ENCODE results near the gene DSTN.

DSTN gene

DNA sequence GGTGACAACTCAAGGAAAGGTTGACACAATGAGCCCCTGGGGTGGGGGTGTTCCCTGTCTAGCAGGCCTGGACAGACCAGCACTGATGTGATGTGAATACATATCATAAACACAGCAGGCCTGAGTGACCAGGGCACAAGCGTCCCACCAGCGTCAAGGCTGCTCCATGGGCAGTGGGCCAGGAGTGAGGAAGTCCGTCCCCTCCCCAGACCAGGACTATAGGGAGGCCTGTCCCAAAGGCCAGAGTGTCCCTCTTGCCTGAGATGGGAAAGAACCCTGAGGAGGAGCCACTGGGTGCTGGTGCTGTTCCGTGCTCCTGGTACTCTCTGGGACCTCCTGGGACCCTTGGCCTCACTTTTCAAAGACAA lies 67.5 kb downstream of the DSTN start:
- Mint-ChIP-seq H3K9me3 (no peaks in the 10 kb centered on the region), H3K27me3 (no peaks in the 10 kb centered on the region), H3K4me1 (ENCODE audit: low read depth) (no peaks in the 10 kb centered on the region), H3K27ac (no peak overlapping the region), H3K4me3 (no peak overlapping the region), H3K36me3 (ENCODE audit: low read depth) (peaks cover 25% of the 10 kb centered on the region)

DNA sequence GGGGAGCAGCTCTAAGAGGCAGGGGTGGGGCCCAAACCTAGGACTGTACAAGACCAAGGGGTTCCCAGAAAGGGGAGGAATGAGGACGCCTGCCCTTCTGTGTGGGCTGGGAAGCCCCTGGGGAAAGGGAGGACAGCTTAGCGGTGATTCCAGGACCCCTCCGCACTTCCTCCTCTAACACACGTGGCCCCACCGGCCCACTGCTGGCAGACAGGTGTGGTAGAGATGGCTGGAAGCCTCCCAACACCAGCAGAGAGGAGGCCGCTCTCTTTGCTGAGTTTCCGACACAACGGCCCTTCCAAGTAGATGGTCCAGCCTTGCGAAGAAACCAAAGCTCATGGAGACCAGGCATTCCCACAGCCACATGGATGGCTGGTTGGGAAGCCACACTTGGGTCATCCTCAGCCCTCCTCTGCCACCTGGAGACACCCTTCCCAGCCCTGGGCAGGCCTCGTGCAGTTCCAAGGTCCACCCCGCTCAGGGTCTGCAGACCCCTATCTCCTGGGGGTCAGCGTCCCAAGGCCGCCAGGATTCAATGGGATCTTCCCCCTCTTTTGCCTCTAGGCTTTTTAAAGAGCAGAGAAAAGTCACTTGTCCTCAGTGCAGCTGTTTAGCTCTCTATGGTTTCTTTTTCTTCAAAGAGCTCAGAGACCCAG lies 68.2 kb downstream of the DSTN start:
- Mint-ChIP-seq H3K4me1 (ENCODE audit: low read depth) (no peaks in the 10 kb centered on the region), H3K4me3 (no peak overlapping the region), H3K9me3 (no peaks in the 10 kb centered on the region), H3K36me3 (ENCODE audit: low read depth) (peaks cover 24% of the 10 kb centered on the region), H3K27ac (no peak overlapping the region), H3K27me3 (no peaks in the 10 kb centered on the region)

DNA sequence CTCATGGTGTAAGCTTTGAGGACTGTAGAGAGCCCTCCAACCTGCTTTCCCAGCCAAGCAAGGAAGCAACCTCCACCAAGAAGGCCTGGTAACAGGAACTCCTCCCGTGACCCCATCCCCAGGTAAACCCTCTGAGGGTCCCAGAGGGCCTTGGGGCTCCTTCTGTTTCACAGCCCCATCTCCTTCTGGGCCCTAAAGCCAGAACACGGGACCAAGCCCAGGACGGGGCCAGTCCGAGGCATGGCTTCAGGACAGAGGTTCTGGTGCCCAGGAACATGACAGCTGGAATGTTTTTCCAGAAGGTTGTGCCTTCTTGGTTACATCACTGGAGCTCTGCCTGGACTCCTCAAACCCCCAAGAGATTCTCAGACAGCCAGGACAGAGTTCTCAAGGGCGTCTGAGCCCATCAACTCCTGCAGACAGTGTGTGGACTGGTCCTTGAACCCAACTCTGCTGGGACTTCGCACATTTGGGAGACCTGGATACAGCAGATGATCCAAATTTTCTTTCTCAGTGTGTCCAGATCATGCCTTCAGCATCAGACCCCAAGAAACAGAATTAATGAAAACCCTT lies 69.0 kb downstream of the DSTN start:
- Mint-ChIP-seq H3K27ac (no peak overlapping the region), H3K4me3 (no peak overlapping the region), H3K9me3 (no peaks in the 10 kb centered on the region), H3K4me1 (ENCODE audit: low read depth) (peaks cover 2% of the 10 kb centered on the region), H3K36me3 (ENCODE audit: low read depth) (peaks cover 18% of the 10 kb centered on the region), H3K27me3 (no peaks in the 10 kb centered on the region)

DNA sequence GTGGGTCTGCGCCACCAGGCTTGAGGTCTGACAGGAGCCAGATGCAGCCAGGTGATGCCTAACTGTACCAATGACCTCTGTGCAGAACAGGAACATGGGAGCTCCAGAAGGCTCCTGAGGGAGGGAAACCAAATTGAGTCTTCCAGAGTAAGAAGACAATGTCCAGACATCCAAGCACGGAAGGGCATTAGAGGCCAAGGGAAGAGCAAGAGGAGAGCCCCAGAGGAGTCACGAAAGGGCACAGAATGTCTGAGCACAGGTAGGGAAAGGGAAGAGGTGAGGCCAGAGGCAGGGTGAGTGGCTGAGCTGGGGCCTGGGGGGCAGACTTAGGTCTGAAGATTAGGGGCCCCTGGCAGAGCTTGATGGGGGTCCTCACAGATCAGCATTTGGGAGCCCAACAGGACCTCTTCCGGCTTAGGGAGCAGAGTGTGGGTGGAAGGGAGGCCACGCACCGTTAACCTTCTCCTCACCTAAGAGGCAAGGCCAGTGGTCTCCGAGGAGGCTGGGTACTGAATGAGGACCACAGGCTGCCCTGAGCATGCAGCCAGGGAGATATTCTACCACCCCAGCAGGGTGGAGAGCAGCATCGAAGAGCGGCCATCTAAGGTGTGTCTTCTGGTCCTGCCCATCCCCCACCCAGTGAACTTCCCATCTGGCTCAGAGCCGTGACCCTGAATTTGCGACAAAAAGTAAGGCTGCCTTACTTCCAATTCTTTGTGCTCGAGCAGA lies 70.4 kb downstream of the DSTN start:
- H3K27me3 Mint-ChIP-seq = no peaks in the 10 kb centered on the region
- H3K9me3 Mint-ChIP-seq = no peaks in the 10 kb centered on the region
- H3K36me3 Mint-ChIP-seq (ENCODE audit: low read depth) = peaks cover 15% of the 10 kb centered on the region
- H3K4me3 Mint-ChIP-seq = no peak overlapping the region
- H3K27ac Mint-ChIP-seq = no peak overlapping the region
- H3K4me1 Mint-ChIP-seq (ENCODE audit: low read depth) = peaks cover 2% of the 10 kb centered on the region

DNA sequence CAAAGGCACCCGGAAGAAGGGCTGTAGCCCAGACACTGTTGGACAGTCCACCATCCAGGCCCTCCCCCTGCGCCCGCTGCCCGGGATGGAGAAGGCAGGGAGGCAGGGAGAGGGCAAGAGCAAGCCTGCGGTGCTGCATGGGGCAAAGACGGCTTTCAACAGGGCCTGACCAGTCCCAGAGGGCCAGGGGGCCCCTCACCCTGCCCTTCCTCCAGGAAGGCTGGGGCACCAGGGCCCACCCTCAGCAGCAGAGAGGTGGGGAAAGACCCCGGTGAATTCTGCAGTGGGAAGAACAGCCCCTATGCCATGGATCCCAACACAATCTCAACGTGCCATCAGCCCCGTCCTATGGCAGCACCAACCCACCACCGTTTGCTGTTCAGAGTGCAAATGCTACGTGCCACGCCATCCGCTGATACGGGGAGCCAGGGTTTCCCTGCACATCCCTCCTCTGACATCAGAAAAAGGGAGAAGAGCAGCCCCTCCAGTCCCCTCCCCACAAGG lies 71.1 kb downstream of the DSTN start:
- peaks cover 2% of the 10 kb centered on the region for H3K4me1 Mint-ChIP-seq (ENCODE audit: low read depth)
- H3K36me3 Mint-ChIP-seq (ENCODE audit: low read depth) = peaks cover 12% of the 10 kb centered on the region
- H3K9me3 Mint-ChIP-seq = no peaks in the 10 kb centered on the region
- no peak overlapping the region for H3K27ac Mint-ChIP-seq
- H3K27me3 Mint-ChIP-seq = no peaks in the 10 kb centered on the region
- no peak overlapping the region for H3K4me3 Mint-ChIP-seq

DNA sequence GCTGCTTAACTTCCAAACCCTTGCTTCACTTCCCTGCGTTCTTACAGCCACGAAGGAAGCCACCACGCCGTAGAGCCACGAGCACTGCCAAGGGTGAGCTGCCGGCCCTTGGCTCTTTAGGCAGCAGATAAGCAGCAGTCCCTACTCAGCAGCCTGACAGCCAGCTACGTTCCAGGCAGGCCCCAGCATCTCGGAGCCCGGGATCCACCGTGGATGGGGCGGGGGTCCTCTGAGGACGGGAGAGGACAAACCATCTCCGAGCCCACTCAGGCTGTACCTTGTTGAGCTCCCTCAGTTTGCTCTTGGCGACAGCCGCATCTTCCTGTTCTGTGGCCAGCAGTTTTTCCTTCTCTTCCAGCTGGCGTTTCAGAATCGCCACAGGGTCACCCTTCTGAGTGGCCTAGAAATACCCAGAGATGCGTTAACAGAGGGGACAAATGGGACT lies 71.7 kb downstream of the DSTN start:
- Mint-ChIP-seq H3K9me3 (no peaks in the 10 kb centered on the region), H3K4me3 (no peak overlapping the region), H3K36me3 (ENCODE audit: low read depth) (peaks cover 7% of the 10 kb centered on the region), H3K27me3 (no peaks in the 10 kb centered on the region), H3K4me1 (ENCODE audit: low read depth) (peaks cover 2% of the 10 kb centered on the region), H3K27ac (no peak overlapping the region)

DNA sequence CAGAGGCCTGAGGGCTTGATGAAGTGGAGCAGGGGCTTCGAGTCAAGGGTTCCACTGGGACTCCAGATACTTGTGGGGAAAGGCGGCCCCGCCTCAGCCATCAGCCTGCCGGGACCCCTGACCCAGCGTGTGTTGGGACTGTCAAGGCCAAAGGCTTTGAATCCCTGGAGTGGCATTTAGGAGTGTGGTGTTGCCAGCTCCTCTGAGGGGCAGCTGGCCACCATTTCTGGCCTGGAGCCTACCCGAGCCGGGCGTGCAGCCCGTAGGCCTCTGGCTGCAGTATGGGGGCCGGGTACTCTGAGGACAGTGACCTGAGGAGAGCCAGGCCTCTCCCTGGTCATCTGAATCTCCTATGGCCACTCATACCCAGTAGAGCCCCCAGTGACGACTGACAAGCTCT lies 72.1 kb downstream of the DSTN start:
- H3K4me1 Mint-ChIP-seq (ENCODE audit: low read depth) = peaks cover 2% of the 10 kb centered on the region

DNA sequence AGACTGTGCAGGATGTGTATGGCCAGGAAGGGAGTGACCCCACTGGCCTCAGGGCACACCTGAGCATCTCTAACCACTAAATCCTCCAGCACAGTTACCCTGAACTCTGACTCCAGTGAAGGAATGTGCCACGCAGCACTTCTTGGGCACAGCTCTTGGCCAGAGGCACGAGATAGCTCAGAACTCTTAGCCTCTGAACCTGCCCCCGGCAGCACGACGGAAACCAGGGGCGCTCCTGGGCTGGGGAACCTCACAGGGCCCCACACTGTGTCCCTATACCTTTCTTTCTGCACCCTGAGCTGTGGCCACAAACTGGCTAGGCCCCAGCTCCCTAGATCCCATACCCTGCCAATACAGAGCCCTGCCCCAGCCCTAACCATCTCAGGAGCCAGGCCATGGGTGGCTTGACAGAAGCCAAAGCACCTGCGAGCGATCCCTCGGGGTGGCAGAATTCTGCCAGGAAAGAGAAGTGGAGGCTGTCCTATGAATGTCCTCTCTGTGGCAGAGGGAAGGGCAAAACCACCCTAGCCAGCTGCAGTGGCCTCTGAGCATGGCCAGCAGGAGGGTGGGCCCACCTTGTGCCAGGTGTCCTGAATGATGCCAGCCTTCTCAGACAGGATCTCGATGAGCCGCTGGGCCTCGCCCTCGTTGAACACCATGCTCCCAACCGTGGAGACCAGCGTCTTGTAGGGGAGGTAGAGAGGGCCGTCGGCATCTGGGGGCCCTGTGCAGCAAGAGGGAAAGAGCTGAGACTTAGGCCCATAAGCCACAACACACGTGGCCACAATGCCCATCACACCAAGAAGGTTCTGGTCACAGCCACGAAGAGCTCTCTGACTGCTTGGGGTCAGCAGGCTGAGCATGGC lies 72.8 kb downstream of the DSTN start:
- H3K27me3 Mint-ChIP-seq = no peaks in the 10 kb centered on the region
- no peaks in the 10 kb centered on the region for H3K9me3 Mint-ChIP-seq
- H3K4me3 Mint-ChIP-seq = no peak overlapping the region
- H3K36me3 Mint-ChIP-seq (ENCODE audit: low read depth) = peaks cover 7% of the 10 kb centered on the region
- H3K27ac Mint-ChIP-seq = no peak overlapping the region
- H3K4me1 Mint-ChIP-seq (ENCODE audit: low read depth) = peaks cover 2% of the 10 kb centered on the region

More for the DNA sequence above, 72.1 kb downstream of the DSTN start:
- peaks cover 7% of the 10 kb centered on the region for H3K36me3 Mint-ChIP-seq (ENCODE audit: low read depth)
- H3K27me3 Mint-ChIP-seq = no peaks in the 10 kb centered on the region
- no peak overlapping the region for H3K27ac Mint-ChIP-seq
- no peak overlapping the region for H3K4me3 Mint-ChIP-seq
- no peaks in the 10 kb centered on the region for H3K9me3 Mint-ChIP-seq

DNA sequence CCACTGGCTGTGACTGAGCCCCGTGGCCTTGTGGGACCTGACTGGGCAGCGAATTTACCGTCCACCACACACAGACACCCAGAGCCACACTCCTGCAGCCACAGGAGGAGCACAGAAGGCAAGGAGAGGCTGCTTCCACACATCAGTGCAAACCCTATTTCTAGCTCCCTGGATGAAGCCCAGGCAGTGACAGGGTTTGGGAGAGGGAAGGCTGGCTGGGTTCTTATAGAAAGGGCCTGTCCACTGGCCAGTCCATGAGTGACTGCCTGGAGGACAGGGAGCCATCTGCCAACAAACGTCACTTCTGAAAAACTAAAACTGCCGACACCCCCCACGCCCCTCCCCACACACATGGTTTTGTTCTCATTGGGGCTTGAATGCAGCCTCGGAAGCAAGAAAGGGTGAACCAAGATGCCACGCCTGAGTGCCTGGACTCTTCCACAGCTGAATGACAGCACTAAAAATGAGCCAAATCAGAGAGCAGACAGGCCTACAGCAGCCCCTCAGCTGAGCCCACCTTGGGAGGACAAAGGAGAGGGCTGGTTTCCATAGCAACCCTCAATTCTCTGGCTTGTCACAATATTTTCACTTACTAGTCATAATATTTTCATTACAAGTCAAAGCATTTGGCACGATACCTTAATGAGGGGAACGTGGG lies 73.8 kb downstream of the DSTN start:
- peaks cover 10% of the 10 kb centered on the region for H3K4me1 Mint-ChIP-seq (ENCODE audit: low read depth)
- H3K27me3 Mint-ChIP-seq = no peaks in the 10 kb centered on the region
- H3K27ac Mint-ChIP-seq = no peak overlapping the region
- no peak overlapping the region for H3K4me3 Mint-ChIP-seq
- peaks cover 7% of the 10 kb centered on the region for H3K36me3 Mint-ChIP-seq (ENCODE audit: low read depth)
- no peaks in the 10 kb centered on the region for H3K9me3 Mint-ChIP-seq

DNA sequence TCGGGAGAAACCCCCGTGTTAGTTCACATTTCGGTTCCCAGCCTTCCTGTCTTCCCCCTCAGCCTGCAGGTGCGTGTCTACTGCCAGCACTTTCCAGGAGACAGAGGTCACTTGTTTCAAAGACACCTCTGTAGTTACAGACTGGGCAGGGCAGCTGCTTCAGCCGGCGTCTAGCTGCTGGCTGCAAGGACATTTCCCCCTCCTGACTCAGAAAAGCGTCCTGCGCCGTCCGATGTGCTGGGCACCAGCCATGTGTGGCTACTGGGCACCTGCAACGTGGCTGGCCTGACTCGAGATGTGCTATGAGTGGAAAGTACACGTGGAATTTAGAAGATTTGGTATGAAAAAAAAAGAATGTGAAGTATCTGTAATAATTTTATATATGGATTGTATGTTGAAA lies 74.6 kb downstream of the DSTN start:
- Mint-ChIP-seq H3K27me3 (no peaks in the 10 kb centered on the region), H3K4me3 (no peak overlapping the region), H3K4me1 (ENCODE audit: low read depth) (peaks cover 18% of the 10 kb centered on the region), H3K9me3 (no peaks in the 10 kb centered on the region), H3K36me3 (ENCODE audit: low read depth) (peaks cover 7% of the 10 kb centered on the region), H3K27ac (no peak overlapping the region)

DNA sequence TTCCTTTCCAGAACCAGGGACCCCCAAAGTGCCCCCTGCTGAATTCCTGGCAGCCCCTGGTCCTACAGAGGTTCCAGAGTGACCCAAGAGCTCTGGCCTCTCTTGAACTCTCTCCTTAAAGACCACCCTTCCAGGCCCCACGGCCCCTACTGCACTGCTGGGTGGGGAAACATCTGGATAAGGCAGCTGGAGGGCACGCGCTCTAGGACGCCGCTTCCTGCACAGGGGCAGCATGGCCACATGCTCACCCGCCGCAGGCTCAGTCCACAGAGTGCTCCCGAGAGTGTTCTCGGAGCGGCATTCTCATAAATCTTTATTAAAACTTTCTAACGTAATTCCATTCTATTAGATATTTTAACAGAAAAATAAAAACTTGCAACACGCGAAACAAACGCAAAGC lies 75.1 kb downstream of the DSTN start:
- Mint-ChIP-seq H3K27me3 (no peaks in the 10 kb centered on the region), H3K36me3 (ENCODE audit: low read depth) (peaks cover 5% of the 10 kb centered on the region), H3K9me3 (no peaks in the 10 kb centered on the region), H3K27ac (no peak overlapping the region), H3K4me1 (ENCODE audit: low read depth) (peaks cover 22% of the 10 kb centered on the region), H3K4me3 (no peak overlapping the region)

DNA sequence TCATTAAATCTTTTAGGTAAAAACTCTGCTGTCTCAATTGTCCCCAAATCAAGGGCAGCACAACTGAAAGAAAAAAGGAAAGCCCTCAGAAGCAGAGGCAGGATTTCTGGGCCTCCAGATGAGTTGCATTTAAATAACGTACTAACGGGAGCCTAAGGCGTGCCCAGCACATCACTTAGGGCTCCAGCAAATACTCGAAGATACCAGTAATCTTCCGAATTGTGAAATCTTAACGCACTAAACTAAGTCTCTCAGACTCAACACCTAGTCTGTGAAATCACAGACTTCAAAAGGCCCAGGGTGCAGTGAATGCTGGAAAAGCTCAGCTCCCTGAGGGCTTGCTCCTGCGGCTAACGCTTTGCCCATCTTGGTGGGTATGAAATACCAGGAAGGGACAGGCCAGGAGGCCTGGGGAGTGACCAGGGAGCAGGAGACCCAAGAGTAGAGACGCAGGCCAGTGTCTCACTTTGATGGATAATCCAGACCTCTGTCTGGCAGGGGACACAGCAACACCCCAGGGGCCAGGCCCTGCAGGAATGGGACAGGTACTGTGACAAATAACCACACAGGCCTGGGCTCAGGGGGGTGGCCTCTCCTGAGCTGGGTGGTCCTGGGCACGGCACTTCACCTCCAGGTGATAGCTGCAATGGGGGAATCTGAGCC lies 75.8 kb downstream of the DSTN start:
- Mint-ChIP-seq H3K9me3 (no peaks in the 10 kb centered on the region), H3K36me3 (ENCODE audit: low read depth) (no peaks in the 10 kb centered on the region), H3K4me1 (ENCODE audit: low read depth) (peaks cover 28% of the 10 kb centered on the region), H3K4me3 (no peak overlapping the region), H3K27ac (no peak overlapping the region), H3K27me3 (no peaks in the 10 kb centered on the region)

DNA sequence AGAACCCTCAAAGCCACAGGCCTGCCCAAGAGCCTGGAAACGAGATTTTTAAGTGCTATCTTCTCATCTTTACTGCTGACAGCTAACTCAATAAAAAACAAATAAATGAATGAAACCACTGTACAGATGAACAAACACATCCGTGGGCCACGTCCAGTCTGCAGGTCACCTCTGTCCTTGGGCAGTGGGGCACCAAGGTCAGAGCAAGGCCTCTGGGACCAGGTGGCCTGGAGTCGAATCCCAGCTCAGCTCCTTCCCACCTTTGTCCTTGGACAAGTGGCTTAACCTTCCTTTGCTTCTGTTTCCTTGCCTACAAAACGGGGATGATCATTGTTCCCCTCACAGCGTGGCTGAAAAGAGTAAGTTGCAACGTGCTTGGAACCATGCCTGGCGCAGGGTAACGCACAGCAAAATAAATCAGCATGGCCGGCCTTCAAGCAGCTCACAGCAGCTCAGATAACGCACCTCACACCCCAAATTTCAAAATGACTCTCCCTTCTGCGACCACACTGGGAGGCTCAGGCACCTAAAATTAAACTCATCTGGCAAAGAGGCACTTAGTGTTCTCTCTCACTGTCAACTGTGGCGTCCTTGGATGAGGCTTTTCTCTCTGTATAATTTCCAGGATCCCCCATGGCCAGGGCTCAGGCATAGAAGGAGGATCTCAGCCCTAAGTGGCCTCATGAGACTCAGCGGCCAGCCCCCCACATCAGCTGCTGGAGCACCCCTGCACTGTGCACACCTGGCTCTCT lies 76.5 kb downstream of the DSTN start:
- H3K27ac Mint-ChIP-seq = no peak overlapping the region
- peaks cover 32% of the 10 kb centered on the region for H3K4me1 Mint-ChIP-seq (ENCODE audit: low read depth)
- no peaks in the 10 kb centered on the region for H3K36me3 Mint-ChIP-seq (ENCODE audit: low read depth)
- H3K9me3 Mint-ChIP-seq = no peaks in the 10 kb centered on the region
- no peak overlapping the region for H3K4me3 Mint-ChIP-seq
- no peaks in the 10 kb centered on the region for H3K27me3 Mint-ChIP-seq
